ENCODE measurements around the gene KLF3. TPM values are rescaled to one million over a fixed set of nuclear protein-coding genes. Genes with fewer than 3 reads are reported as not detected.
"Not testable (repeated sequence)": the region's sequence is repeated elsewhere in the genome, so short reads cannot be mapped to it uniquely, and the experiment has no call there.

Gene KLF3
- total RNA-seq, 1 donor from 2014 or later = 62.0 TPM

DNA sequence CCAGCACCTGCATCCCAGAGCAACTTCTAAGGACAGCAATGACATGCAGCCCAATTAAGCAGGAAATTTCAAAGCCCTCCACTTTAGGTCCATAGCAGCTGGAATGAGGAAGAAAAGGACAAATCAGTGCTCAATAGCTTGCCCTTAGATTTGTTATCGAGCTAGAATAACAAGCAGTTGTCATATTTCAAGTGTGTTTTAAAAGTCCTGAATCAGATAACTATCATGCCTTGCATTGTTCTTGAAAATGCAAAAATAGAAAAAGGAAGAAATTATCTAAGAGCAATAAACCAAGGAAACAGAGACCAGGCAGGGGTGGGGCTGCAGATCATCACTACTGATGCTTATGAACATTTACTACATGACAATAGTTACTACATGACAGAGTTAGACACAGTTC is 43.9 kb upstream of the KLF3 start:
- Mint-ChIP-seq H3K4me1 (ENCODE audit: unreplicated experiment) (peaks cover 25% of the 10 kb centered on the region), H3K9me3 (peaks cover 9% of the 10 kb centered on the region), H3K27ac (peak overlapping the region; percentile 89), H3K27me3 (no peaks in the 10 kb centered on the region), H3K4me3 (no peak overlapping the region), H3K36me3 (peaks cover 9% of the 10 kb centered on the region)
- TF ChIP-seq, protein P1, sequence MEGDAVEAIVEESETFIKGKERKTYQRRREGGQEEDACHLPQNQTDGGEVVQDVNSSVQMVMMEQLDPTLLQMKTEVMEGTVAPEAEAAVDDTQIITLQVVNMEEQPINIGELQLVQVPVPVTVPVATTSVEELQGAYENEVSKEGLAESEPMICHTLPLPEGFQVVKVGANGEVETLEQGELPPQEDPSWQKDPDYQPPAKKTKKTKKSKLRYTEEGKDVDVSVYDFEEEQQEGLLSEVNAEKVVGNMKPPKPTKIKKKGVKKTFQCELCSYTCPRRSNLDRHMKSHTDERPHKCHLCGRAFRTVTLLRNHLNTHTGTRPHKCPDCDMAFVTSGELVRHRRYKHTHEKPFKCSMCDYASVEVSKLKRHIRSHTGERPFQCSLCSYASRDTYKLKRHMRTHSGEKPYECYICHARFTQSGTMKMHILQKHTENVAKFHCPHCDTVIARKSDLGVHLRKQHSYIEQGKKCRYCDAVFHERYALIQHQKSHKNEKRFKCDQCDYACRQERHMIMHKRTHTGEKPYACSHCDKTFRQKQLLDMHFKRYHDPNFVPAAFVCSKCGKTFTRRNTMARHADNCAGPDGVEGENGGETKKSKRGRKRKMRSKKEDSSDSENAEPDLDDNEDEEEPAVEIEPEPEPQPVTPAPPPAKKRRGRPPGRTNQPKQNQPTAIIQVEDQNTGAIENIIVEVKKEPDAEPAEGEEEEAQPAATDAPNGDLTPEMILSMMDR (conservative IDR thresholded peaks at IDR 0.05) = no peak
- DNase-seq (ENCODE audit: extremely low spot score, unreplicated experiment) = no peak

DNA sequence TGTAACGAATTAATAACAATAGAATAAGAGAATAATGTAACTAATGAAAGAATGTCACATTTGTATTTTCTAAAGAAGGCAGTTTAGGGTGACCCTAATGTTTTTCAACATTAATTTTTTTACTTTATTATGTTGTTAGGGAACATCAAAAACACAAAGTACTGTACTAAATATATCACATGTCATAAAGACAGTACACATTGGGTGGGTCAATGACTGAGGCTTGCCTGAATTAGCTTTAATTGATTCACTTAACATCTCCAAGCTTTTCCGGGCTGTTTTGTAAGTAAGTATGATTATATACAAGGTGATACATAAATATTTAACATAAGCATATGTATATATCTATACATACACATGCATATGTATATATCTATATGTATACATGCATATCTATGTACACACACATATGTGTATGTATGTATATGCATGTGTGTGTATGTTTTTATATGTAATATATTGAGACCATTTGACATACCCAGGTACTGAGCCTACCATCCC is 43.4 kb upstream of the KLF3 start:
- H3K9me3 Mint-ChIP-seq = peaks cover 9% of the 10 kb centered on the region
- H3K4me3 Mint-ChIP-seq = no peak overlapping the region
- no peak for DNase-seq (ENCODE audit: extremely low spot score, unreplicated experiment)
- TF ChIP-seq, protein P1 (conservative IDR thresholded peaks at IDR 0.05) = no peak
- H3K27ac Mint-ChIP-seq = peak overlapping the region; percentile 89
- peaks cover 9% of the 10 kb centered on the region for H3K36me3 Mint-ChIP-seq
- peaks cover 25% of the 10 kb centered on the region for H3K4me1 Mint-ChIP-seq (ENCODE audit: unreplicated experiment)
- H3K27me3 Mint-ChIP-seq = no peaks in the 10 kb centered on the region

DNA sequence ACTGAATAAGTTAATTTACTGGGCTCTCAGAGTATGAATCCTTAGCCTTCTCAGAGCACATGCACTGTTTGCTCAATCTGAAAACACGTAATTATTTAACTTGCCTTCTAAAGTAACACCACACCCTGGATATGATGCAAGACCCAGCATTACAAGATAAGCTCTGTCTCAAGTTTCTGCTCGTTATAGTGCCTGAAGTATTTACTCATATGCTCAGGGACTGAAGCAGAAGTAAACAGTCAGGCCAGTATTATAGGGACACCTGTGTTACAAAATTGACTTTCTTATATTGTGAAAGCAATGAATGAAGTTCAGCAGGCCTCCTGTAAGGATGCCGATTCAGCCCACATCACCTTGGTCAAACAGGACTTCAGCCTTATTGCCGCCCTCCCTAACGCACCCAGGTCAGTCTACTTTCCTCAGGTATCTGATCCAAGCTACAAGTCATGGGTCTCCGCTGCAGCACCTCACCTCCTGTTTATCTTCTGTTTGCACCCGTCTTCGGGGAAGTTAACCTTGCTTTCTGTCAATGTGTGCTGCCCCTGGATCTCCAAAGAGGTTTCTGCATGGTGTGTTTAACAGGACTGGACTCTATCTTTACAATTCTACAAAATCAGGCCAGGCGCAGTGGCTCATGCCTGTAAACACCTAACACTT is 42.8 kb upstream of the KLF3 start:
- Mint-ChIP-seq H3K36me3 (peaks cover 9% of the 10 kb centered on the region), H3K4me1 (ENCODE audit: unreplicated experiment) (peaks cover 25% of the 10 kb centered on the region), H3K27ac (peak overlapping the region; percentile 89), H3K27me3 (no peaks in the 10 kb centered on the region), H3K4me3 (peak overlapping the region; percentile 15), H3K9me3 (peaks cover 9% of the 10 kb centered on the region)
- TF ChIP-seq, protein P1 (conservative IDR thresholded peaks at IDR 0.05) = no peak
- DNase-seq (ENCODE audit: extremely low spot score, unreplicated experiment) = no peak

DNA sequence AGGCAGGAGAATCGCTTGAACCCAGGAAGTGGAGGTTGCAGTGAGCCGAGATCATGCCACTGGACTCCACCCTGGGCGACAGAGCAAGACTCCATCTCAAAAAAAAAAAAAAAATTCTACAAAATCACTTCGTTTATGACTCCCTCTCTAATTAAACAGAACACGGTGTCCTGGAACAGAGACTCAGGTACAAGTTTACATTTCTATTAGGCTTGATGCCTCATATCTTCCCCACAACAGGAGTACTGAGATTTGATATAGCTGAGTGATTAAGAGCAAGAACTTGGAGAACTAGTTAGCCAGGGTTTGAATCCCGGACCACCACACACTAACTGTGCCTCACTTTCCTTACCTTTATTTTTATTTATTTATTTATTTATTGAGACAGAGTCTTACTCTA is 42.2 kb upstream of the KLF3 start:
- Mint-ChIP-seq H3K36me3 (peaks cover 9% of the 10 kb centered on the region), H3K27me3 (no peaks in the 10 kb centered on the region), H3K4me3 (no peak overlapping the region), H3K9me3 (peaks cover 5% of the 10 kb centered on the region), H3K27ac (peak overlapping the region; percentile 89), H3K4me1 (ENCODE audit: unreplicated experiment) (peaks cover 22% of the 10 kb centered on the region)
- TF ChIP-seq, protein P1 (conservative IDR thresholded peaks at IDR 0.05) = no peak
- no peak for DNase-seq (ENCODE audit: extremely low spot score, unreplicated experiment)

DNA sequence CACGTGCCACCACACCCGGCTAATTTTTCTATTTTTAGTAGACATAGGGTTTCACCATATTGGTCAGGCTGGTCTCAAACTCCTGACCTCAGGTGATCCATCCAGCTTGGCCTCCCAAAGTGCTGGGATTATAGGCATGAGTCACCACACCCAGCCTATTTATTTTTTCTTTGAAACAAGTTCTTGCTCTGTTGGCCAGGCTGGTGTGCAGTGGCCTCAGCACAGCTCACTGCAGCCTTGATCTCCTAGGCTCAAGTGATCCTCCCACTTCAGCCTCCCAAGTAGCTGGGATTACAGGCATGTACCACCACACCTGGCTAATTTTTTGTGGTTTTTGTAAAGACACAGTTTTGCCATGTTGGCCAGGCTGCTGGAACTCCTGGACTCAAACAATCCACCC is 41.7 kb upstream of the KLF3 start:
- not testable (repeated sequence) for H3K27ac Mint-ChIP-seq, H3K27me3 Mint-ChIP-seq
- peaks cover 16% of the 10 kb centered on the region for H3K4me1 Mint-ChIP-seq (ENCODE audit: unreplicated experiment)

DNA sequence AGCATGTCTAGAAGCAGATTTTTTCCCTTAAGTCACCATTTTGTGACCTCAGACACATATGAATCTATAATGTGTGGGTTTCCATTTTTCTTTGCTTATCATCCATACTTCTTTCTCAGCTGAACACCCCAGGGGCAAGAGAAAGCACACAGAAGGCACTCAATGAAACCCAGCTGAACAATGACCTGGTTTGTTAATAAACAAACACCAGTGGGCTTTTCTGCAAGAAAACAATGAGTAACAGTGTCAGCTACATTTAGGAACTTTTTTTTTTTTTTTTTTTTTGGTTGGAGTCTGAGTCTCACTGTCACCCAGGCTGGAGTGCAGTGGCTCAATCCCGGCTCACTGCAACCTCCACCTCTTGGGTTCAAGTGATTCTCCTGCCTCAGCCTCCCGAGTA is 40.7 kb upstream of the KLF3 start:
- peaks cover 14% of the 10 kb centered on the region for H3K4me1 Mint-ChIP-seq (ENCODE audit: unreplicated experiment)
- peaks cover 17% of the 10 kb centered on the region for H3K36me3 Mint-ChIP-seq
- no peak overlapping the region for H3K27ac Mint-ChIP-seq
- H3K4me3 Mint-ChIP-seq = no peak overlapping the region
- DNase-seq (ENCODE audit: extremely low spot score, unreplicated experiment) = no peak
- no peaks in the 10 kb centered on the region for H3K27me3 Mint-ChIP-seq
- peaks cover 3% of the 10 kb centered on the region for H3K9me3 Mint-ChIP-seq
- TF ChIP-seq, protein P1 (conservative IDR thresholded peaks at IDR 0.05) = no peak

More for the DNA sequence above, 41.7 kb upstream of the KLF3 start:
- H3K36me3 Mint-ChIP-seq; H3K9me3 Mint-ChIP-seq; H3K4me3 Mint-ChIP-seq; DNase-seq (ENCODE audit: extremely low spot score, unreplicated experiment): not testable (repeated sequence)

Data from type B pancreatic cell (in vitro differentiated cells).